ENCODE measurements around the gene HK1. TPM values are rescaled to one million over a fixed set of nuclear protein-coding genes. Genes with fewer than 3 reads are reported as not detected.

The HK1 gene
- total RNA-seq, 1 donor from 2014 or later = 84.0 TPM

DNA sequence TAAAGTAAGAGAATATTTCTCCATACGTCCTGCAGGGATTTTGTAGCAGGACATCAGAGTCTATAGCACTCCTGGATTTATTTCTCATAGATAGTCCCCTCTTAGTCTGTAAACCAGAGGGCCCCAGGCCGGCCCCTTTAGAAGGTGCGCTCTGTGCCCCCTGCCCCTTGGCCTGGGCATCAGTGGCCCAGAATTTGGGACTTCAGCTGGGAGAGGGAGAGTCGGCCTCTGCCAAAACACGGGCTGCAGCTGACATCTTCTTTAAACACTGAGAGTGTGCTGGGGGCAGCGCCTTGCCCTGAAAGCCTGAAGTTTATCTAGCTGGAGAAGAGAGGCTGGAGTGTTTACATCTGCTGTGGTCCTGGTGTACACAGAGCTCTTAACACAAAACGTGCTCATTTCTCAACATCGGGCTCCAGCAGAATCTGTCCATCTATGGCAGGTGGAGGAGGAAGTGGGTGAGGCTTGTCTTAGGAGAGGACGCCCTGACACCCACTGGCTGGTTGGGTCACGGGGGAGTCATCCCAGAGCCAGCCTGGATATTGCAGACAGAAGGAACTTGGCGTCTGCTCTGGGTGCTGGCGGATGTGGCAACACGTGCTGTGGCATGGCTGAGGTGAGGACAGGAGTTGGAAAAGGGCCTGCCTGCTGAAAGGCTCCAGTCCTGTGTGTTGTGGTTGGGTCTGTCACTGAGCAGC lies 143.5 kb downstream of the HK1 start:
- H3K4me1 ChIP-seq = peaks cover 11% of the 10 kb centered on the region
- H3K27me3 ChIP-seq = no peaks in the 10 kb centered on the region
- TF ChIP-seq, protein P1, sequence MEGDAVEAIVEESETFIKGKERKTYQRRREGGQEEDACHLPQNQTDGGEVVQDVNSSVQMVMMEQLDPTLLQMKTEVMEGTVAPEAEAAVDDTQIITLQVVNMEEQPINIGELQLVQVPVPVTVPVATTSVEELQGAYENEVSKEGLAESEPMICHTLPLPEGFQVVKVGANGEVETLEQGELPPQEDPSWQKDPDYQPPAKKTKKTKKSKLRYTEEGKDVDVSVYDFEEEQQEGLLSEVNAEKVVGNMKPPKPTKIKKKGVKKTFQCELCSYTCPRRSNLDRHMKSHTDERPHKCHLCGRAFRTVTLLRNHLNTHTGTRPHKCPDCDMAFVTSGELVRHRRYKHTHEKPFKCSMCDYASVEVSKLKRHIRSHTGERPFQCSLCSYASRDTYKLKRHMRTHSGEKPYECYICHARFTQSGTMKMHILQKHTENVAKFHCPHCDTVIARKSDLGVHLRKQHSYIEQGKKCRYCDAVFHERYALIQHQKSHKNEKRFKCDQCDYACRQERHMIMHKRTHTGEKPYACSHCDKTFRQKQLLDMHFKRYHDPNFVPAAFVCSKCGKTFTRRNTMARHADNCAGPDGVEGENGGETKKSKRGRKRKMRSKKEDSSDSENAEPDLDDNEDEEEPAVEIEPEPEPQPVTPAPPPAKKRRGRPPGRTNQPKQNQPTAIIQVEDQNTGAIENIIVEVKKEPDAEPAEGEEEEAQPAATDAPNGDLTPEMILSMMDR (IDR thresholded peaks at IDR 0.05) = no peak
- peak; percentile 91 for DNase-seq
- H3K27ac ChIP-seq = peak overlapping the region; percentile 9
- H3K4me3 ChIP-seq = no peak overlapping the region
- H3K36me3 ChIP-seq = no peaks in the 10 kb centered on the region
- ATAC-seq = peak; percentile 93
- no peaks in the 10 kb centered on the region for H3K9me3 ChIP-seq
- intact Hi-C loops (cut with DNase I) = loop anchor here (10.0 kb wide), 1 partner anchor 213 kb away; the partner anchor contains the start of gene FAM241B

DNA sequence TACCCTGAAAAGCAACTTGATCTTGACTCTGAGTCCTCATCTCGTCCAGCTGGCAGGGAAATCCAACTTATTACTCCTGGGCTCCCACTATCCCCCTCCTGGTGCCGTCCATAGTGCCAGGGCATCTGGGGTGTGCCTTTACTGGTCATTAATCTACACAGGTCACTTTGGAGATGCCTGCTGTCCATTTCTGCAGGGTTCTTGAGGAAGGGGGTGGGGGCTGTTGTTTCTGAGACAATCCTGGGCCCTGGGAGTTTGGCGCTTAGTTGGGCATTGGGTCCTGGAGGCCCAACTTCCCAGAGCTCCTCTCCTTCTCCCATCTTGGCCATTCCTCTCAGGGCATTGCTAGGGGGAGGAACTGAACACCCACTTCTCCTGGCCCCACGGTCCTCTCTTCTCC lies 144.4 kb downstream of the HK1 start:
- TF ChIP-seq, protein P1 (IDR thresholded peaks at IDR 0.05) = no peak
- intact Hi-C loops (cut with DNase I) = loop anchor here (10.0 kb wide), 1 partner anchor 212 kb away; the partner anchor contains the start of gene FAM241B
- H3K27me3 ChIP-seq = no peaks in the 10 kb centered on the region
- DNase-seq (peak; percentile 10), ATAC-seq (no peak)
- H3K4me1 ChIP-seq = peaks cover 11% of the 10 kb centered on the region
- H3K27ac ChIP-seq = no peak overlapping the region
- no peak overlapping the region for H3K4me3 ChIP-seq
- no peaks in the 10 kb centered on the region for H3K36me3 ChIP-seq
- H3K9me3 ChIP-seq = no peaks in the 10 kb centered on the region

DNA sequence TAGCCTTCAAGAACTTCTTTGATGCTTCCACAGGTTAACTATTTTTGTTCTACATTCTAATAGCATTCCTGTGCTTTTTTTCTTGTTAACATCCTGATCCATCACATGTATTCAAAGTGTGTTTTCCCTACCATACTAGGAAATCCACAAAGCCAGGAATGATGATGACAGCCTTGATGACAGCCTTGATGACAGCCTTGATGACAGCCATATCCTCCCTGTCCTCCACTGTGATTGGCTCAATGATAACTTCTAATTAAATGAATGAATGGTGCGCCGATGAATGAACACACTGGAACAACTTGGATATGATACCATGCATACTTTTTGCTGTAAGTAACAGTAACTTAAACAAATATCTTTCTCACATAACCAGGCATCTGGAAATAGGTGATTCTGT lies 146.7 kb downstream of the HK1 start:
- DNase-seq = no peak
- Histone ChIP-seq H3K27ac (no peak overlapping the region), H3K4me1 (peaks cover 11% of the 10 kb centered on the region), H3K36me3 (no peaks in the 10 kb centered on the region), H3K4me3 (no peak overlapping the region), H3K27me3 (no peaks in the 10 kb centered on the region), H3K9me3 (no peaks in the 10 kb centered on the region)
- TF ChIP-seq, protein P1 (IDR thresholded peaks at IDR 0.05) = no peak
- no peak for ATAC-seq
- intact Hi-C loops (cut with DNase I) = loop anchor here (5.0 to 10.0 kb wide), 2 partner anchors 82 to 210 kb away; partner anchors contain the start of gene FAM241B

DNA sequence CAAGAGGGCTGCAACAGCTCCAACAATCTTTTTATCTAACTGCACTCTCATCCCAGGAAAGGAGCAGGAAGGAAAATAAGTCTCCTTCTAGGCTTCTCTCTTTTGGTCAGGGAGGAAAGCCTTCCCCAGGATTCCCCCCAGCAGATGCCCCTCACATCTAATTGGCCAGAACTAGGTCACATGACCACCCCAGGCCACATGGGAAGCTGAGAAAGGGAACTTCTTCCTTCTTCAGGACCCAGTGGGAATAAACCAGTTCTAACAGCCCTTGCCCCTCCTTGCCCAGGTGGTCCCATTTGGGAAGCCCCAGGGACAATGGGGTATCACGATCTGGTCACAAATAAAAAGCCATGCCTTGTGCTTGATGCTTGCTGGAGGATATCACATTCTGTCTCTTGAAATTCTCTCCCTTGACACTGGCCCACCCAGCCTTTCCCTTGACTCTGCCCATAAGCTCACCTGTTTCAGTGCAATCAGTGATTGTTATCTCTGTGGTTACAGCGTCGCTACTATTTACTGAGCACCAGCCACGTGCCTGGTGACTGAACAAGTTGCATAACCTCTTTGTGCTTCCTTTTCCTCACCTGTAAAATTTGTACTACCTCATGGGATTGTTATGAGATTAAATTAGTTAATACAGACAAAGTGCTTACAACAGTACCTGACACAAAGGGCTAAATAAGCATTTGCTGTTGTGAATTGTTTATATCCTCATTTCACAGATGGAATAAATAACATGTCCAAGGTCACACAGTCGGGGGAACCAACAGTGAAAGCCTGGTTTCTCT lies 147.4 kb downstream of the HK1 start:
- Histone ChIP-seq H3K27me3 (no peaks in the 10 kb centered on the region), H3K9me3 (no peaks in the 10 kb centered on the region), H3K4me1 (peaks cover 11% of the 10 kb centered on the region), H3K36me3 (no peaks in the 10 kb centered on the region), H3K4me3 (no peak overlapping the region), H3K27ac (peak overlapping the region; percentile 47)
- intact Hi-C loops (cut with DNase I) = loop anchor here (5.0 to 10.0 kb wide), 2 partner anchors 82 to 209 kb away; partner anchors contain the start of gene FAM241B
- TF ChIP-seq, protein P1 (IDR thresholded peaks at IDR 0.05) = no peak
- ATAC-seq (peak; percentile 50), DNase-seq (no peak)

DNA sequence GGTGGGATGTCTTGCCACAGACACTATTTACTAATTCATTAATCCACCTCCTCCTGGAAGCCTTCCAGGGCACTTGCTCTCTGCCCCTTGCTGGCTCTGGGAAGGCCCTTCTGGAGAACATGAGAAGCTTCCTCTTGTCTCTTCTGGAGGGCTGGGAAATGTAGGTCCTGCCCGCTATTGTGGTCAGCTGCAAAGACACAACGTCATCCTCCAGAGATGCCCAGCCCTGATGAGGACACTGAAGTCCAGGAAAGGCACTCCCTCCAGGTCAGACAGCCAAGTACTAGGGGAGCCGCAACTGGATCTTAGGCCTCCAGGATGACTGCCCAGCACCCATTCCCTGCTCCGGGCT lies 148.1 kb downstream of the HK1 start:
- no peak for DNase-seq
- intact Hi-C loops (cut with DNase I) = loop anchor here (5.0 to 10.0 kb wide), 2 partner anchors 81 to 208 kb away; partner anchors contain the start of gene FAM241B
- peak; percentile 43 for ATAC-seq
- H3K4me1 ChIP-seq = peaks cover 11% of the 10 kb centered on the region
- H3K9me3 ChIP-seq = no peaks in the 10 kb centered on the region
- no peak overlapping the region for H3K4me3 ChIP-seq
- peak overlapping the region; percentile 61 for H3K27ac ChIP-seq
- no peaks in the 10 kb centered on the region for H3K27me3 ChIP-seq
- TF ChIP-seq, protein P1 (IDR thresholded peaks at IDR 0.05) = no peak
- no peaks in the 10 kb centered on the region for H3K36me3 ChIP-seq

All from upper lobe of right lung (tissue), 1 donor.